ENCODE results near the gene TIMP2.

- TF ChIP-seq, protein P1, sequence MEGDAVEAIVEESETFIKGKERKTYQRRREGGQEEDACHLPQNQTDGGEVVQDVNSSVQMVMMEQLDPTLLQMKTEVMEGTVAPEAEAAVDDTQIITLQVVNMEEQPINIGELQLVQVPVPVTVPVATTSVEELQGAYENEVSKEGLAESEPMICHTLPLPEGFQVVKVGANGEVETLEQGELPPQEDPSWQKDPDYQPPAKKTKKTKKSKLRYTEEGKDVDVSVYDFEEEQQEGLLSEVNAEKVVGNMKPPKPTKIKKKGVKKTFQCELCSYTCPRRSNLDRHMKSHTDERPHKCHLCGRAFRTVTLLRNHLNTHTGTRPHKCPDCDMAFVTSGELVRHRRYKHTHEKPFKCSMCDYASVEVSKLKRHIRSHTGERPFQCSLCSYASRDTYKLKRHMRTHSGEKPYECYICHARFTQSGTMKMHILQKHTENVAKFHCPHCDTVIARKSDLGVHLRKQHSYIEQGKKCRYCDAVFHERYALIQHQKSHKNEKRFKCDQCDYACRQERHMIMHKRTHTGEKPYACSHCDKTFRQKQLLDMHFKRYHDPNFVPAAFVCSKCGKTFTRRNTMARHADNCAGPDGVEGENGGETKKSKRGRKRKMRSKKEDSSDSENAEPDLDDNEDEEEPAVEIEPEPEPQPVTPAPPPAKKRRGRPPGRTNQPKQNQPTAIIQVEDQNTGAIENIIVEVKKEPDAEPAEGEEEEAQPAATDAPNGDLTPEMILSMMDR (IDR thresholded peaks at IDR 0.05 in 2 of 3, conservative IDR thresholded peaks at IDR 0.05 in 1 of 3; ENCODE audit: borderline replicate concordance in 1 of 3, insufficient read depth in 1 of 3, low read depth in 2 of 3, low read length in 2 of 3), result no peak
- TF ChIP-seq, protein P2, sequence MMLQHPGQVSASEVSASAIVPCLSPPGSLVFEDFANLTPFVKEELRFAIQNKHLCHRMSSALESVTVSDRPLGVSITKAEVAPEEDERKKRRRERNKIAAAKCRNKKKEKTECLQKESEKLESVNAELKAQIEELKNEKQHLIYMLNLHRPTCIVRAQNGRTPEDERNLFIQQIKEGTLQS (IDR thresholded peaks at IDR 0.05), result no peak
- TF ChIP-seq EGR1 (IDR thresholded peaks at IDR 0.05; ENCODE audit: low read depth), result no peak
Observed at GRCh38 chr17:78944956-78945355, 19.8 kb upstream of the TIMP2 start.

All from HCT116 (cell line).